ENCODE results near the gene PSMB9. TPM values are rescaled to one million over a fixed set of nuclear protein-coding genes. Genes with fewer than 3 reads are reported as not detected.

The PSMB9 gene
- total and polyA plus RNA-seq, 2 experiments from 2014 or later: 5.1 to 12.3 TPM

DNA sequence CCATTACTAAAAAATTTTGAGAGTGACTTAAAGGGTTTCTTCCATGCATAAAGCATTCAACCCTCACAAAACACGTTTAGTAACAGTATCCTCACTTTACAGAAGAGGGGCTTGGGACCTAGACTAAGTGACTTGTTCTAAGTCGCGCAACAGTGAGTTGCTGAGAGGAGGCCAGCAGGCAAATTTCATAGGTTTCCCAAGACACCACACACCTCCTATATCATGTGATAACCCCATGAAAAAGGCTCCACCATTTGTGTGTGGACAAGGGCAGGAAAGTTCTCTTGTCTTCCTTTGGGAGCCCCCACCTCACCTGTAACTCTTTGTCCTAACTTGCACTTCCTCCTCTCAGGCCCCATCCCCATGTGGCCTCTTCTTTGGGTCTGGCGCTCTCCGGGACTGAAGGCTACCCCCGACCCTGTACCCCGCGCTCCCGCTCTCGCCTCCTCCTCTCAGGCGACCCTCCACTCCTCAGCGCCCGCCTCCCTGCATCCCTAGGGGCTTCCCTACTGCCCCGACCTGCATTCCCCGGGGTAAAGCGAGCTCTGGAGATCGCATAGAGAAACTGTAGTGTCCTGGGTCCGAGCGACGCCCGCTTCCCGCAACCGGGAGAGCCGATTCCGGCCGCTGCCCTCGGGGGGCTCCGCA, 10.5 kb upstream of the PSMB9 start:
- H3K79me2 ChIP-seq (ENCODE audit: insufficient read depth): no peaks in the 10 kb centered on the region
- H3F3A ChIP-seq (ENCODE audit: insufficient read depth): peaks cover 17% of the 10 kb centered on the region
- 0 out of 2 replicates have a peak, but pooled peaks cover 9% of the 10 kb centered on the region for H3K36me3 ChIP-seq (ENCODE audit: low read depth)
- no peaks in the 10 kb centered on the region for H3K4me1 ChIP-seq (ENCODE audit: insufficient read depth)
- H3K9ac ChIP-seq: peak overlapping the region; percentile 97
- 9 to 10% methylated on average over 27 to 28 of the region's 28 CpGs for WGBS, 2 experiments (ENCODE audit: low coverage in 1 of 2, low lambda C conversion rate in 2 of 2, missing lambda C conversion rate in 2 of 2)
- no peaks in the 10 kb centered on the region for H3K27me3 ChIP-seq (replicated peaks; ENCODE audit: insufficient read depth)
- no peaks in the 10 kb centered on the region for H3K9me3 ChIP-seq (ENCODE audit: low read depth)
- peak overlapping the region; percentile 91 for H2AFZ ChIP-seq
- TF ChIP-seq EZH2 (IDR thresholded peaks at IDR 0.05; ENCODE audit: insufficient read depth, poor library complexity, severe bottlenecking) (no peak), EZH2phosphoT487 (IDR thresholded peaks at IDR 0.05; ENCODE audit: insufficient read depth, low read depth) (no peak)
- peak overlapping the region; percentile 73 for H3K27ac ChIP-seq
- in situ Hi-C loops (cut with MboI): no loop called here
- DNase-seq: peak; percentile 36
- no peaks in the 10 kb centered on the region for H4K20me1 ChIP-seq (ENCODE audit: insufficient read depth)
- no peaks in the 10 kb centered on the region for H3K9me2 ChIP-seq (ENCODE audit: insufficient read depth)
- H3K4me2 ChIP-seq (ENCODE audit: unreplicated experiment): peak overlapping the region; percentile 93
- H3K4me3 ChIP-seq: peak overlapping the region; percentile 98

DNA sequence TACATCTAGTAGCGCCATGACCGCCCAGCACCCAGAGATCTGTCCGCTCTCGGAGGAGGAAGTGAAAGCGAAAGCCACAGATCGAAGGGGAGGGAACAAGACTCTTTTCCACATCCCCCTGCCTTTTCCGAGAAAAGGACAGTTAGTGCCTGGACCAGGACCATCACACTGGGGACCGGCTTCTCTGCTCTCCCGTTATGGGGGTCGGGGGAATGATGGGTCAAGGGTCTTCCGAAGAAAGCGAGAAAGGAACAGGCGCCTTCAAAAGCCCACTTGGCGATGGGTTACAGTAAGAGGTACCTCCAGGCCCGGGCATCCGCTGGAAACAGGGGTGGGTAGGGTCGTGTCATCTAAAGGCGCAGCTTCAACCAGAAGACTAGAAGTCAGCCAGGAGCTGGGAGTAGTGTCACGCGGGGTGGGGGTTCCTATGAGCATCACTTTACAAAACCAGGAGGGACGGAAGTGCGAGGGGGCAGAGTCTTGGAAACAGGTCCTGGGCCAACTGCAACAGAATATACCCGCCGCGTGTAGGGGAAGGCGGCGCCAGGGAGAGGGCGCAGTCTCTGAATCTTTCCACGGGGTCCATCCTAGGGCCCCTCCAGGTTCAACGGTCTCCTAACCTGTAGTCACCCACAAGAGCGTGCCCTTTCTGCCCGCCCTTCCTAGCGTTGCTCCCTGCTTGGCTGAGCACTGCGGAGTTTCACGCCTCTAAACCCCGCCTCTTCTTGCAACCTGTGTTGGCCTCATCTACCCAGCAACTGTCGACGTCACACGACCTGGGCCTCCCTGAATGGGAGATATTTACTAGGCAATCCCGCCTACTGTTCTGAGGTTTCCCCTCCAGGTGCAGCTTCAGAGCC, 9.8 kb upstream of the PSMB9 start, which contains the start of gene PSMB8:
PSMB8 (minus strand) TSS at position 69 of the 860 bp plus-strand sequence; CDS start at position 18, 51 bp downstream.
- H3K9me2 ChIP-seq (ENCODE audit: insufficient read depth): no peaks in the 10 kb centered on the region
- 0 to 1% methylated on average over 40 of the region's 40 CpGs for WGBS, 2 experiments (ENCODE audit: low coverage in 1 of 2, low lambda C conversion rate in 2 of 2, missing lambda C conversion rate in 2 of 2)
- H3K4me3 ChIP-seq: peak within 1 kb of the TSS; percentile 98
- peaks cover 13% of the 10 kb centered on the region for H3F3A ChIP-seq (ENCODE audit: insufficient read depth)
- peak within 1 kb of the TSS; percentile 93 for H3K4me2 ChIP-seq (ENCODE audit: unreplicated experiment)
- no peaks in the 10 kb centered on the region for H3K27me3 ChIP-seq (replicated peaks; ENCODE audit: insufficient read depth)
- H3K27ac ChIP-seq: peak within 1 kb of the TSS; percentile 73
- TF ChIP-seq EZH2 (IDR thresholded peaks at IDR 0.05; ENCODE audit: insufficient read depth, poor library complexity, severe bottlenecking) (no peak), EZH2phosphoT487 (IDR thresholded peaks at IDR 0.05; ENCODE audit: insufficient read depth, low read depth) (no peak)
- no peaks in the 10 kb centered on the region for H3K4me1 ChIP-seq (ENCODE audit: insufficient read depth)
- H3K79me2 ChIP-seq (ENCODE audit: insufficient read depth): no peaks in the 10 kb centered on the region
- peak; percentile 96 for DNase-seq
- H2AFZ ChIP-seq: peak within 1 kb of the TSS; percentile 91
- 0 out of 2 replicates have a peak, but pooled peaks cover 9% of the 10 kb centered on the region for H3K36me3 ChIP-seq (ENCODE audit: low read depth)
- peak within 1 kb of the TSS; percentile 97 for H3K9ac ChIP-seq
- H3K9me3 ChIP-seq (ENCODE audit: low read depth): no peaks in the 10 kb centered on the region
- no peaks in the 10 kb centered on the region for H4K20me1 ChIP-seq (ENCODE audit: insufficient read depth)
- in situ Hi-C loops (cut with MboI): no loop called here

DNA sequence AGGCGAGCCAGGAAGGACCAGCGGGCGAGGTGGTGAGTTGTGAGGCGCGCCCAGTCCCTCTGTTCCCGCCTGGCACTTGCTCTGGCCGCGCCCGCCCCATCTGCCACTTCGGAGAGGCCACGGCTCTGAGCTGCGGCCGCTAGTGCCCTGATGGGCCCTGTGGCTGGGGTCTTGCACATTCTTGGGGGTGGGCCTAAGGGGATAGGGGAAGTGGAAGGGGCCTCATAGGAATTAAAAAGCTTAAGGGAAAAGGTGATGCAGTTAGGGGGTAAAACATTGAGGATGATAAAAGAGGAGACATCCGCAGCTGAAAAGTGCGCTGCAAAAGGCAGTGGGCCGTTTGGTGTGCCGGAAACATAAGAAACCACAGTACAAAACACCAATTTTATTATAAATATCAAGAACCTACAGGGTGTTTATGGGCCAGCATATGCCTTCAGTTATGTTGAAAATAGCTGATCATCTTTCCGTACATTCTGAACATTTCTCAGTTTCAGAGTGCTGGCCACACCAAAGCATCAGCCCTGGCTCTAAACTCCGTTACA, 9.1 kb upstream of the PSMB9 start:
- Histone ChIP-seq H3K27ac (no peak overlapping the region), H3K4me1 (ENCODE audit: insufficient read depth) (no peaks in the 10 kb centered on the region), H3K79me2 (ENCODE audit: insufficient read depth) (no peaks in the 10 kb centered on the region), H2AFZ (peak overlapping the region; percentile 91), H4K20me1 (ENCODE audit: insufficient read depth) (no peaks in the 10 kb centered on the region), H3K4me3 (peak overlapping the region; percentile 98), H3K9me3 (ENCODE audit: low read depth) (no peaks in the 10 kb centered on the region), H3K9ac (peak overlapping the region; percentile 97), H3K9me2 (ENCODE audit: insufficient read depth) (no peaks in the 10 kb centered on the region), H3F3A (ENCODE audit: insufficient read depth) (peaks cover 6% of the 10 kb centered on the region; the same call in 1 of the 2 replicates), H3K36me3 (ENCODE audit: low read depth) (0 out of 2 replicates have a peak, but pooled peaks cover 9% of the 10 kb centered on the region), H3K4me2 (ENCODE audit: unreplicated experiment) (peak overlapping the region; percentile 93), H3K27me3 (replicated peaks; ENCODE audit: insufficient read depth) (no peaks in the 10 kb centered on the region)
- 45 to 51% methylated on average over 19 of the region's 19 CpGs for WGBS, 2 experiments (ENCODE audit: low coverage in 1 of 2, low lambda C conversion rate in 2 of 2, missing lambda C conversion rate in 2 of 2)
- in situ Hi-C loops (cut with MboI): no loop called here
- DNase-seq: no peak
- TF ChIP-seq EZH2 (IDR thresholded peaks at IDR 0.05; ENCODE audit: insufficient read depth, poor library complexity, severe bottlenecking): no peak
- TF ChIP-seq EZH2phosphoT487 (IDR thresholded peaks at IDR 0.05; ENCODE audit: insufficient read depth, low read depth): no peak

DNA sequence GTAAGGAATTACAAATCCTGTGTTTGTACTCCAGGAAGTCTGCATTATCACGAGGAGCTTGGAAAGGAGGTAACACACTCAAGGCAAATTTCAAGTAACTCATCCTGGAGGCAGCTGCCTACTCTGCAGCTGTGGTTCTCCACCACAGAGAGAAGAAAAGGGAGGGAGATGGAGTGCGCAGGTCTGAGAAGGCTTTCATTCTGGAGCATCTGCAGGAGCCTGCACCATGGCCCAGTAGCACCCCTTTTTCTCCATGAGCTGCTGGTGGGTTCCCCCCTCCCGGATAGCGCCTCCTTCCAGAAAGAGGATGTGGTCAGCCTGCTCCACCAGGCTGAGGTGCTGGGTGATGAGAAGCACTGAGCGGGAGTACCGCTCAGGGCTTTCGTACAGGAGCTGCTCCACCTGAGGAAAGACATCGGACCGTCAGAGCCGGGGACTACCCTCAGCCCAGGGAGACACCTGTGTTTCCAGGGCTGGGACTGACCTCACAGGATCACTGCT, 8.6 kb upstream of the PSMB9 start:
- Histone ChIP-seq H3K4me1 (ENCODE audit: insufficient read depth) (no peaks in the 10 kb centered on the region), H3K4me2 (ENCODE audit: unreplicated experiment) (no peak overlapping the region), H3F3A (ENCODE audit: insufficient read depth) (peaks cover under 1% of the 10 kb centered on the region; the same call in 1 of the 2 replicates), H3K27ac (no peak overlapping the region), H3K9ac (no peak overlapping the region), H3K79me2 (ENCODE audit: insufficient read depth) (peaks cover 2% of the 10 kb centered on the region; the same call in 1 of the 2 replicates), H3K27me3 (replicated peaks; ENCODE audit: insufficient read depth) (no peaks in the 10 kb centered on the region), H2AFZ (no peak overlapping the region), H4K20me1 (ENCODE audit: insufficient read depth) (no peaks in the 10 kb centered on the region), H3K9me2 (ENCODE audit: insufficient read depth) (no peaks in the 10 kb centered on the region), H3K9me3 (ENCODE audit: low read depth) (no peaks in the 10 kb centered on the region), H3K4me3 (no peak overlapping the region), H3K36me3 (ENCODE audit: low read depth) (0 out of 2 replicates have a peak, but pooled peaks cover 9% of the 10 kb centered on the region)
- DNase-seq: no peak
- TF ChIP-seq EZH2phosphoT487 (IDR thresholded peaks at IDR 0.05; ENCODE audit: insufficient read depth, low read depth): no peak
- no peak for TF ChIP-seq EZH2 (IDR thresholded peaks at IDR 0.05; ENCODE audit: insufficient read depth, poor library complexity, severe bottlenecking)
- WGBS, 2 experiments (ENCODE audit: low coverage in 1 of 2, low lambda C conversion rate in 2 of 2, missing lambda C conversion rate in 2 of 2): 87 to 89% methylated on average over 10 of the region's 10 CpGs
- in situ Hi-C loops (cut with MboI): no loop called here

All from GM23248 (cell line).